ENCODE data around the gene DLX6.
"Not testable (repeated sequence)": the region's sequence is repeated elsewhere in the genome, so short reads cannot be mapped to it uniquely, and the experiment has no call there.

Gene DLX6

DNA sequence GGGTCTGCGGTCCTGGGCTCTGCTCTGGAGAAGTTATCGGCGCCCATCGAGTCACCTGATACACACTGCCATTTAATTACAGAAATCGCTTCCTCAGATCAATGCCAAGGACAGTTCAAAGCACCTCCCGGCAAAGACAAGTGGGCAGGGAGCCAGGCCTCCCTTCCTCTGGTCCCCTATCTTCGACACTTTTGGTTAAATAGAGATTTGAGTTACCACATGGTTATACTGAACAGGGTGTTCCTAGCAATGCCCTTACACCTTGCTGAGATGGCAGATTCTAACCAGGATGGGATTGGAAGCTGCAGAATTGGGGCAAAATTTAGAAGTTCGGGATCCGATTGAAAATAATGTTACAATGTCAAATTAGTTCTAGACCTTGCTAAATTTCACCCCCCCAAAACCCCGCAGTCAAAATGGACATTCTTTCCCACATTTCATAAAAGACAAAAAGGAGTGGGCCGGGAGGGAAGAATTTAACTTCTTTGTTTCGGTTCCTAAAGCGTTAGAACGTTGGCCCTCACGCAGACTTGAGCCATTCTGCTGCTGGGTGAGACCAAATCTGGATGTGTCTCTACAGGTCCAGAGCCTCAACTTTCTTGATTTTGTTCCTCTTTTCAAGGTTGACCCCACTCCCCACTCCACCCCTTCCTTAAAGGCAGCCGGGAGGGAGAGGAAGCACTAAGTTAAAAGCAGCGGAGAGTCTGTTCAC, 21.5 kb downstream of the DLX6 start:
- Histone ChIP-seq H4K20me1 (ENCODE audit: insufficient read depth, low read length) (no peaks in the 10 kb centered on the region), H3K4me2 (ENCODE audit: low read length) (peak overlapping the region; percentile 64), H3K36me3 (replicated peaks; ENCODE audit: low read depth, low read length) (no peaks in the 10 kb centered on the region), H2AFZ (ENCODE audit: low read depth, low read length) (peak overlapping the region; percentile 61), H3K27me3 (ENCODE audit: low read depth, low read length) (no peaks in the 10 kb centered on the region), H3K9ac (ENCODE audit: low read length) (peak overlapping the region; percentile 5; the same call in 1 of the 2 replicates), H3K27ac (ENCODE audit: low read length) (no peak overlapping the region), H3K79me2 (ENCODE audit: low read length) (no peaks in the 10 kb centered on the region), H3K4me3 (ENCODE audit: low read length) (peak overlapping the region; percentile 54), H3K4me1 (ENCODE audit: low read length) (peaks cover 6% of the 10 kb centered on the region; the same call in 1 of the 2 replicates), H3K9me3 (ENCODE audit: insufficient read depth, low read length) (no peaks in the 10 kb centered on the region)
- TF ChIP-seq EZH2phosphoT487 (IDR thresholded peaks at IDR 0.05; ENCODE audit: low read depth): no peak
- no peak for TF ChIP-seq CTCF (IDR thresholded peaks at IDR 0.05; ENCODE audit: low read depth, low read length)

GRCh38 chr7:97027427-97028234, 22.3 kb downstream of the DLX6 start:
- Histone ChIP-seq H3K4me2 (ENCODE audit: low read length) (peak overlapping the region; percentile 64), H3K27ac (ENCODE audit: low read length) (no peak overlapping the region), H3K27me3 (ENCODE audit: low read depth, low read length) (no peaks in the 10 kb centered on the region), H3K4me1 (ENCODE audit: low read length) (peaks cover 6% of the 10 kb centered on the region; the same call in 1 of the 2 replicates), H3K9me3 (ENCODE audit: insufficient read depth, low read length) (no peaks in the 10 kb centered on the region), H3K9ac (ENCODE audit: low read length) (peak overlapping the region; percentile 5; the same call in 1 of the 2 replicates), H3K4me3 (ENCODE audit: low read length) (peak overlapping the region; percentile 54), H2AFZ (ENCODE audit: low read depth, low read length) (peak overlapping the region; percentile 61), H3K36me3 (replicated peaks; ENCODE audit: low read depth, low read length) (no peaks in the 10 kb centered on the region), H3K79me2 (ENCODE audit: low read length) (no peaks in the 10 kb centered on the region), H4K20me1 (ENCODE audit: insufficient read depth, low read length) (no peaks in the 10 kb centered on the region)
- TF ChIP-seq CTCF (IDR thresholded peaks at IDR 0.05; ENCODE audit: low read depth, low read length) (peak; percentile 91), EZH2phosphoT487 (IDR thresholded peaks at IDR 0.05; ENCODE audit: low read depth) (no peak)

DNA sequence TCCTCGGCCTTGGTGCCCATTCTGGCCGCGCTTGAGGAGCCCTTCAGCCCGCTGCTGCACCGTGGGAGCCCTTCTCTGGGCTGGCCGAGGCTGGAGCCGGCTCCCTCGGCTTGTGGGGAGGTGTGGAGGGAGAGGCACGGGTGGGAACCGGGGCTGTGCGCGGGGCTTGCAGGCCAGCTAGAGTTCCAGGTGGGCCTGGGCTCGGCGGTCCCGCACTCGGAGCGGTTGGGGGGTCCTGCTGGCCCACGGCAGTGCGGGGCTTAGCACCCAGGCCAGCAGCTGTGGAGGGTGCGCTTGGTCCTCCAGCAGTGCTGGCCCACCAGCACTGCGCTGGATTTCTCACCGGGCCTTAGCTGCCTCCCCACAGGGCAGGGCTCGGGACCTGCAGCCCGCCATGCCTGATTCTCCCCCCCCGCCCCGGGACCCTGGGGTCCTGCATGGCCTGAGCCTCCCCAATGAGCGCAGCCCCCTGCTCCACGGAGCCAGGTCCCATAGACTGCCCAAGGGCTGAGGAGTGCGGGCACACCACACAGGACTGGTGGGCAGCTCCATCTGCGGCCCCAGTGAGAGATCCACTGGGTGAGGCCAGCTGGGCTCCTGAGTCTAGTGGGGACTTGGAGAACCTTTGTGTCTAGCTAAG, 29.0 kb downstream of the DLX6 start:
- not testable (repeated sequence) for H3K4me3 ChIP-seq (ENCODE audit: low read length); H4K20me1 ChIP-seq (ENCODE audit: insufficient read depth, low read length); H3K4me2 ChIP-seq (ENCODE audit: low read length); H3K9ac ChIP-seq (ENCODE audit: low read length); H3K27ac ChIP-seq (ENCODE audit: low read length); H2AFZ ChIP-seq (ENCODE audit: low read depth, low read length); H3K9me3 ChIP-seq (ENCODE audit: insufficient read depth, low read length); H3K79me2 ChIP-seq (ENCODE audit: low read length); H3K4me1 ChIP-seq (ENCODE audit: low read length); H3K36me3 ChIP-seq (replicated peaks; ENCODE audit: low read depth, low read length); H3K27me3 ChIP-seq (ENCODE audit: low read depth, low read length)

- no peak overlapping the region for H3K4me3 ChIP-seq (ENCODE audit: low read length)
- no peaks in the 10 kb centered on the region for H4K20me1 ChIP-seq (ENCODE audit: insufficient read depth, low read length)
- TF ChIP-seq CTCF (IDR thresholded peaks at IDR 0.05; ENCODE audit: low read depth, low read length): no peak
- no peak for TF ChIP-seq EZH2phosphoT487 (IDR thresholded peaks at IDR 0.05; ENCODE audit: low read depth)
- H3K27me3 ChIP-seq (ENCODE audit: low read depth, low read length): peaks cover 21% of the 10 kb centered on the region
- no peaks in the 10 kb centered on the region for H3K4me1 ChIP-seq (ENCODE audit: low read length)
- H3K9me3 ChIP-seq (ENCODE audit: insufficient read depth, low read length): no peaks in the 10 kb centered on the region
- no peaks in the 10 kb centered on the region for H3K36me3 ChIP-seq (replicated peaks; ENCODE audit: low read depth, low read length)
- no peak overlapping the region for H3K4me2 ChIP-seq (ENCODE audit: low read length)
- no peak overlapping the region for H3K27ac ChIP-seq (ENCODE audit: low read length)
- no peaks in the 10 kb centered on the region for H3K79me2 ChIP-seq (ENCODE audit: low read length)
- no peak overlapping the region for H3K9ac ChIP-seq (ENCODE audit: low read length)
- no peak overlapping the region for H2AFZ ChIP-seq (ENCODE audit: low read depth, low read length)
Observed at GRCh38 chr7:97039374-97040065, 34.2 kb downstream of the DLX6 start.

Measured in OCI-LY3 (cell line).